ENCODE measurements around the gene MMP28.
A peak's percentile ranks its signal among the peaks of the same experiment; 100 is the strongest.

Gene MMP28

DNA sequence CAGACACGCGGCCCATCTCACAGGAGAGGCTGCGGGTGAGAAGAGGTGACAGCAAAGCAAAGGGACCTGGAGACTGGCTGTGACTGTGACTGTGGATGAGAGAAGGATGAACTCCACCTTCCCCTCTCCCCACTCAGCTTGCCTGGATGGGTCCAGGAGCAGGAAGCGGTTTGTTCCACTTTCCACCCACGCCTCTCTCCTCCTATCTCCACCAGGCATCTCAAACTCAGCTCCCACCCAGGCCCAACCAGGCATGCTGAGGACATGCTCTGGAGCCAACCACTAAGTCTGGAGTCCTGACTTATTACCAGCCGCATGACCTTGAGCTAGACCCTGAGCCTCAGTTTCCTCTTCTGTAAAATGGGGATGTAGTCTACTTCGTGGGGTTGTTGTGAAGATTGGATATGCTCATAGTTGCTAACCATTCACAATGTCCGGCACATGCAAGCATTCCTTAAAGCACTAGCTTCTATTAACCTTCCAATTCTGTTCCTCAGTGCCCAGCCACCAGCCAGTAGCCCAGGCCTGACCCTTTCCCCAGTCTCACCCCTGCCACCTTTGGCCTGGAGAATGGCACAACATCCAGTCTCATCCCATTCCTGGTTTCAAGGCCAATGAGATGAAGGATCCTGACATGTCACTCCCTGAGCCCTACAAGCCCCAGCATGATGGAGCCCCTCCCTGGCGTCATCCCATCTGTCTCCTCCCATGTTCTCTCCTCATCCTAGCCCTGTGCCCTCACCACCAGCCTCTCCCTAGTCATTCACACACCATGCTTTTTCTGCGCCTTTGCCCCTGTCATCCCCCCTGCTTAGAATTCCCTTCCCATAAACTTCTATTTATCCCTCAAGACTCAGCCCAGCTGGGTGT is 44.7 kb downstream of the MMP28 start:
- Histone ChIP-seq H3K4me3 (ENCODE audit: low read depth, low read length) (peak overlapping the region; percentile 39), H3K36me3 (ENCODE audit: control insufficient read depth, insufficient read depth, low read length) (no peaks in the 10 kb centered on the region), H3K4me1 (ENCODE audit: control insufficient read depth, insufficient read depth, low read length) (peaks cover 16% of the 10 kb centered on the region), H3K9me3 (ENCODE audit: control insufficient read depth, insufficient read depth, low read depth, low read length) (no peaks in the 10 kb centered on the region), H3K9ac (ENCODE audit: low read length) (no peak overlapping the region), H3K27ac (ENCODE audit: low read depth, low read length) (no peak overlapping the region), H3K27me3 (ENCODE audit: control insufficient read depth, insufficient read depth, low read length) (peaks cover 32% of the 10 kb centered on the region)

DNA sequence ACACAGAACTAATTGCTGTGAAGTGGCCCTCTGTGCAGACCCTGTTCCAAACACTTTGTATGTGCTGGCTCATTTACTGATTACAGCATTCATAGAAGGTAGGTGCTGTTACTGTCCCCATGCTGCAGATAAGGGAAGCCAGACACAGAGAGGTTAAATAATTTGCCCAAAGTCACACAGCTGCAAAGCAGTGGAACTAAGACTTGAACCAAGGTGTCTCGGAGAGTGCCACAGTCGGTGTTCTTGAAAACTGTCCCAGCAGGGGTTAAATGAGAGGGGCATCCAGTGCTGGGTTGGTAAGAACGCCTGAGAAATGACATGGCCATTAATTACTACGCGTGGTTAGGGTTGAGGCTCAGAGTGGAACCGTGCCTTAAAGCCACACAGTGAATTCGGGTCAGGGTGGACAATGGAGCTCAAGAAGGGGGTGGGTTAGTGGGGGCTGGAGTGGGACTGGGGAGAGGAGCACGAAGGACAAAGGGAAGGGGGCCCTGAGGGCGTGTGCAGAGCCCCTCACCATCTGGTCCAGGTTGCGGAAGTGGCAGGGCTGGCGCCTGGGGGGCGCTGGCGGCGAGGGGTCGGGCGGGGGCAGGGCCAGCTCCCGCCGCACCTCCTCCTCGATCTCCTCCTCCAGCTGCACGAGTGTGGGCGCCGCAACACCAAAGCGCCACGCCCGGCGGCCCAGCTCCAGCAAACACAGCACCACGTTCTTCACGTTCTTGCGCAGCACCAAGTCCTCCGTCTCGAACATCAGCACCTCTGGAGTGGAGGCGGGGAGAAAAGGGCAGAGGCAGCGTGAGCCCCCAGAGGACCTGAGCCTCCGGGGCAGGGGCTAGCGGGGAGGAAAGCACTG is 45.7 kb downstream of the MMP28 start:
- H3K36me3 ChIP-seq (ENCODE audit: control insufficient read depth, insufficient read depth, low read length), result no peaks in the 10 kb centered on the region
- H3K27ac ChIP-seq (ENCODE audit: low read depth, low read length), result no peak overlapping the region
- peaks cover 16% of the 10 kb centered on the region for H3K4me1 ChIP-seq (ENCODE audit: control insufficient read depth, insufficient read depth, low read length)
- peaks cover 34% of the 10 kb centered on the region for H3K27me3 ChIP-seq (ENCODE audit: control insufficient read depth, insufficient read depth, low read length)
- peak overlapping the region; percentile 39 for H3K4me3 ChIP-seq (ENCODE audit: low read depth, low read length)
- H3K9me3 ChIP-seq (ENCODE audit: control insufficient read depth, insufficient read depth, low read depth, low read length), result no peaks in the 10 kb centered on the region
- H3K9ac ChIP-seq (ENCODE audit: low read length), result no peak overlapping the region

GRCh38 chr17:35748979-35749378 is 46.5 kb downstream of the MMP28 start:
- H3K27me3 ChIP-seq (ENCODE audit: control insufficient read depth, insufficient read depth, low read length), result peaks cover 37% of the 10 kb centered on the region
- H3K9me3 ChIP-seq (ENCODE audit: control insufficient read depth, insufficient read depth, low read depth, low read length), result no peaks in the 10 kb centered on the region
- H3K27ac ChIP-seq (ENCODE audit: low read depth, low read length), result no peak overlapping the region
- H3K9ac ChIP-seq (ENCODE audit: low read length), result no peak overlapping the region
- no peak overlapping the region for H3K4me3 ChIP-seq (ENCODE audit: low read depth, low read length)
- H3K4me1 ChIP-seq (ENCODE audit: control insufficient read depth, insufficient read depth, low read length), result peaks cover 16% of the 10 kb centered on the region
- H3K36me3 ChIP-seq (ENCODE audit: control insufficient read depth, insufficient read depth, low read length), result no peaks in the 10 kb centered on the region

- Histone ChIP-seq H3K4me1 (ENCODE audit: control insufficient read depth, insufficient read depth, low read length) (peaks cover 16% of the 10 kb centered on the region), H3K9ac (ENCODE audit: low read length) (no peak overlapping the region), H3K27ac (ENCODE audit: low read depth, low read length) (no peak overlapping the region), H3K4me3 (ENCODE audit: low read depth, low read length) (no peak overlapping the region), H3K27me3 (ENCODE audit: control insufficient read depth, insufficient read depth, low read length) (peaks cover 42% of the 10 kb centered on the region), H3K9me3 (ENCODE audit: control insufficient read depth, insufficient read depth, low read depth, low read length) (no peaks in the 10 kb centered on the region), H3K36me3 (ENCODE audit: control insufficient read depth, insufficient read depth, low read length) (no peaks in the 10 kb centered on the region)
These were observed 47.0 kb downstream of the MMP28 start for GRCh38 chr17:35748341-35748841.

DNA sequence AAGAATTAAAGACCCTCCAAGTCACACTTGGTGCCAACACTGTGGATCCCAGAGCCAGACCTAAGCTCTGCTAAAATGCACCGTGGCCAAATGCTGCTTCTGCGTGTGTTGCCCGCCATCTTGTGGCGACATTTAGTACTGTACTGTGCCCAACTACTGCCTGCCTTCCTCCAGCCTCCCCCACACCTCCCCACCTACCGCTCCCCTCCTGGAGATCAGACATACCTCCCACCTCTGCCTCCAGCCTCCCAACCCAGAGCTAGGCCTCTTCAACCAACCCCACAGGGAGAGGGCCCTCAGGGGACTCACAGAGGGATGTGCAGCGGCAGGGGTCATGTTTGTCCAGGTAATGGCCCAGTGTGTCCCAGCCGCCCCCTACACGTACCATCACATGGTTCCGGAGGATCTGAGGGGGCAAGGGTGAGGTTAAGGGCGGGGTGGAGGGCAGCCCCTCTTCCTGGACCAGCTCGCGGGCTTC is 47.9 kb downstream of the MMP28 start:
- peaks cover 10% of the 10 kb centered on the region for H3K4me1 ChIP-seq (ENCODE audit: control insufficient read depth, insufficient read depth, low read length)
- no peak overlapping the region for H3K4me3 ChIP-seq (ENCODE audit: low read depth, low read length)
- no peaks in the 10 kb centered on the region for H3K9me3 ChIP-seq (ENCODE audit: control insufficient read depth, insufficient read depth, low read depth, low read length)
- H3K27me3 ChIP-seq (ENCODE audit: control insufficient read depth, insufficient read depth, low read length), result peaks cover 50% of the 10 kb centered on the region
- no peak overlapping the region for H3K27ac ChIP-seq (ENCODE audit: low read depth, low read length)
- no peak overlapping the region for H3K9ac ChIP-seq (ENCODE audit: low read length)
- H3K36me3 ChIP-seq (ENCODE audit: control insufficient read depth, insufficient read depth, low read length), result no peaks in the 10 kb centered on the region

DNA sequence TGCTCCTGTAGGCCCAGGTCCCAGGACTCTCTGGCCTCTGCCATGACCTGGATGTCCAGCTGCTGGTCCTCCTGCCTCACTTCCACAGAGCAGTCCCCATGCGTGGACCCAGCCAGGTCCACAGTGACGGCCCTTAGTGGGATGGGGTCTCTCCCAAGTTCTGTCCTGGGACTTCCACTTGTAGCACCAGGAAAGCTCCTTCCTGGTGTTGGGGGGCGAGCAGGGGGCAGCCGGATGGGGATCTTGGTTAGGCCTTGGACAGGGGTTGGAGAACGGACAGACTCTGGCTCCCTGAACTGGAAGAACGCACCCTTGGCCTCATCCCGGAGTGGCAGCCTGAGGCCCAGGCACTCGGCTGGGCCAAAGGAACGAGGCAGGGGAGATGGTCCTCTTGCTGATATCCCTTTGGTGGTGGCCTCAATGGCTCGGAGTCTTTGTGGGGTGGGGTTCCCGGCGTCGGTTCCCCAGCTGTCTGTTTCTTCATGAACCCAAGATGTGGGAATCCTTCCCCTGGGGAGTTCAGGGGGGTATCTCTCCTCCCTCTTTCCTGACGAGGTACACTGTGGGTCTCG is 49.6 kb downstream of the MMP28 start:
- H3K36me3 ChIP-seq (ENCODE audit: control insufficient read depth, insufficient read depth, low read length), result no peaks in the 10 kb centered on the region
- H3K4me3 ChIP-seq (ENCODE audit: low read depth, low read length), result no peak overlapping the region
- peaks cover 12% of the 10 kb centered on the region; the same call in 1 of the 2 replicates for H3K4me1 ChIP-seq (ENCODE audit: control insufficient read depth, insufficient read depth, low read length)
- H3K9me3 ChIP-seq (ENCODE audit: control insufficient read depth, insufficient read depth, low read depth, low read length), result no peaks in the 10 kb centered on the region
- H3K9ac ChIP-seq (ENCODE audit: low read length), result no peak overlapping the region
- H3K27me3 ChIP-seq (ENCODE audit: control insufficient read depth, insufficient read depth, low read length), result peaks cover 64% of the 10 kb centered on the region
- H3K27ac ChIP-seq (ENCODE audit: low read depth, low read length), result no peak overlapping the region

DNA sequence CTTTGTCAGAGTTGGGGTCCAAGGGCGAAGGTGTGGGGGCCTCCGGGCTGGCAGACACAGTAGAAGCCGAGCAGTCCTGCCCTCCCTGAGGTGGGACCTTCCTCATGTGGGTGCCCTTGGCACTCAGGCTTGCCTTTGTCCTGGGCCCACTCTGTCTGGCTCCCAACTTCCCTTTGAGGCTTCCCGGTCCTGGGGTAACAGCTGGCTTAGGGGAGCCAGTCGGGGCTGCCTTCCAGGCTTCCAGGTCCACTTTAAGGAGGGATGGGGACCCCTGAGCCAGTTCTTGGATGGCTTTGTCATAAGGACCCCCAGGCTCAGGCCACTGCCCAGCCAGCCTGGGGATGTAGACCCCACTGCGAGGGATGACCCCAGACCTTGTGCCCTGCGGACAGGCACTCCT is 50.2 kb downstream of the MMP28 start:
- no peaks in the 10 kb centered on the region for H3K9me3 ChIP-seq (ENCODE audit: control insufficient read depth, insufficient read depth, low read depth, low read length)
- H3K27me3 ChIP-seq (ENCODE audit: control insufficient read depth, insufficient read depth, low read length), result peaks cover 64% of the 10 kb centered on the region
- no peaks in the 10 kb centered on the region for H3K36me3 ChIP-seq (ENCODE audit: control insufficient read depth, insufficient read depth, low read length)
- H3K27ac ChIP-seq (ENCODE audit: low read depth, low read length), result no peak overlapping the region
- H3K4me1 ChIP-seq (ENCODE audit: control insufficient read depth, insufficient read depth, low read length), result peaks cover 9% of the 10 kb centered on the region; the same call in 1 of the 2 replicates
- no peak overlapping the region for H3K9ac ChIP-seq (ENCODE audit: low read length)
- H3K4me3 ChIP-seq (ENCODE audit: low read depth, low read length), result no peak overlapping the region

GRCh38 chr17:35744830-35745229 is 50.6 kb downstream of the MMP28 start:
- H3K9ac ChIP-seq (ENCODE audit: low read length), result no peak overlapping the region
- H3K36me3 ChIP-seq (ENCODE audit: control insufficient read depth, insufficient read depth, low read length), result no peaks in the 10 kb centered on the region
- peaks cover 64% of the 10 kb centered on the region for H3K27me3 ChIP-seq (ENCODE audit: control insufficient read depth, insufficient read depth, low read length)
- H3K9me3 ChIP-seq (ENCODE audit: control insufficient read depth, insufficient read depth, low read depth, low read length), result no peaks in the 10 kb centered on the region
- H3K4me3 ChIP-seq (ENCODE audit: low read depth, low read length), result no peak overlapping the region
- H3K4me1 ChIP-seq (ENCODE audit: control insufficient read depth, insufficient read depth, low read length), result 0 out of 2 replicates have a peak, but pooled peaks cover 7% of the 10 kb centered on the region
- H3K27ac ChIP-seq (ENCODE audit: low read depth, low read length), result no peak overlapping the region

DNA sequence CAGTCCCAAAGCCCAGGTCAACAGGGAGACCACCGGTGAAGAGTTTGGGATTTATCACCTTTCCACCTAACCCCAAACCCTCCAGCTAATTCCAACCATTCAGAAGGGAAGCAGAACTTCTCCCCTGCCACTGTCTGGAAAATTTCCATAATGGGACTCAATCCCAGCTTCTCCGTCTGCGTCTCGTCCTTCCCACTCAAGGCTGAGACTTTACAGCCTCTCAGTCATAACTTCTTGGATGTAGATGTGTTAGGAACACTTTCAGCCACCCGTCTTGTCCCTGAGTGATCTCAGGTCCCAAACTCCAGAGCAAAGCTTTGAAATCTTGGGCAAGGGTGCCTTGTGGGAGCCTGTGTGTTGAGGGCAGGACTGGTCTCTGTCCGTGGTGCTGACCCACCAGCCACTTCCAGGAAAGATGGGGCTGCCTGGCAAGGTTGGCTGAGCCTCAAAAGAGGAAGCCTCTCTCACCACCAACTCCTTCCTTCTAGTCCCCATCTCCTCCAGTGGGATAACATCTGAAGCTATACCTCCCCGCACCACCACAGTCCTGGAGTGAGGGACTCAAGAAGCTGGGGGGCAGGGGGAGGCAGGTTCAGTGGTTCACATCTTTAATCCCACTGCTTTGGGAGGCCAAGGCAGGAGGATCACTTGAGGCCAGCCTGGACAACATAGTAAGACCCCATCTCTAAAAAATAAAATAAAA is 51.7 kb downstream of the MMP28 start:
- no peak overlapping the region for H3K4me3 ChIP-seq (ENCODE audit: low read depth, low read length)
- H3K9me3 ChIP-seq (ENCODE audit: control insufficient read depth, insufficient read depth, low read depth, low read length), result no peaks in the 10 kb centered on the region
- H3K27ac ChIP-seq (ENCODE audit: low read depth, low read length), result no peak overlapping the region
- H3K27me3 ChIP-seq (ENCODE audit: control insufficient read depth, insufficient read depth, low read length), result peaks cover 64% of the 10 kb centered on the region
- no peaks in the 10 kb centered on the region for H3K36me3 ChIP-seq (ENCODE audit: control insufficient read depth, insufficient read depth, low read length)
- H3K4me1 ChIP-seq (ENCODE audit: control insufficient read depth, insufficient read depth, low read length), result 0 out of 2 replicates have a peak, but pooled peaks cover 3% of the 10 kb centered on the region
- H3K9ac ChIP-seq (ENCODE audit: low read length), result no peak overlapping the region

DNA sequence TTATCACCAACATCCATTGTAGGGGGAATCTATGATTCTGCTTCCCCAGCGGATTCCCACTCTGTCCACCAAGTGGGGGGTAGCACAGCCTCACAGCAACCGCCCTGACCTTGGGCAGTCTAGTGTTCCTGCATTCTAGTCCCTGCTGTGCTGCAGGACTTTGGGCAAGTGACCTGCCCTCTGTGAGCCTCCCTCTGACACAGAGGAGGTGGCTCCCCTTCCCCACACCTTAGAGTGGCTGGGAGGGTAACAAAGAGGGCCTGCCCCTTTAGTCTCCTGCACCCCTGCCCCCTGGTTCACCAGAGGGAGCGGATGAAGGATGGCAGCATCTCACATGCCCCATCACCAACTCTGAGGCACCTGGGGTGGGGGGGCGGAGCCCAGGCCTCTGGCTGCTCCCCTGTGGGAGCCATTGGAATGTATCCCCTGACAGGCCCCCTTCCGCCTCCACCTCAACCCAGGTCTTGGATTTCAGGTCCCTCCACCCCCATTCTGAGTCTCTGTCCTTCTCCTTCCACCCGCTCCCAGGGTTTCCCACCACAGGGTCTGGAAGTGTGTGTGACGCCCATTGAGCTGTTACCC is 52.5 kb downstream of the MMP28 start:
- Histone ChIP-seq H3K9ac (ENCODE audit: low read length) (no peak overlapping the region), H3K27me3 (ENCODE audit: control insufficient read depth, insufficient read depth, low read length) (peaks cover 64% of the 10 kb centered on the region), H3K9me3 (ENCODE audit: control insufficient read depth, insufficient read depth, low read depth, low read length) (no peaks in the 10 kb centered on the region)

More for the DNA sequence above, 52.5 kb downstream of the MMP28 start:
- Histone ChIP-seq H3K27ac (ENCODE audit: low read depth, low read length) (no peak overlapping the region), H3K4me3 (ENCODE audit: low read depth, low read length) (no peak overlapping the region), H3K36me3 (ENCODE audit: control insufficient read depth, insufficient read depth, low read length) (no peaks in the 10 kb centered on the region), H3K4me1 (ENCODE audit: control insufficient read depth, insufficient read depth, low read length) (0 out of 2 replicates have a peak, but pooled peaks cover 3% of the 10 kb centered on the region)

All from HUES6 (cell line).